ENCODE results near the gene DNAJC5G. TPM values are rescaled to one million over a fixed set of nuclear protein-coding genes. Genes with fewer than 3 reads are reported as not detected.

The DNAJC5G gene
- total RNA-seq, 2 donors from 2014 or later, result not detected

DNA sequence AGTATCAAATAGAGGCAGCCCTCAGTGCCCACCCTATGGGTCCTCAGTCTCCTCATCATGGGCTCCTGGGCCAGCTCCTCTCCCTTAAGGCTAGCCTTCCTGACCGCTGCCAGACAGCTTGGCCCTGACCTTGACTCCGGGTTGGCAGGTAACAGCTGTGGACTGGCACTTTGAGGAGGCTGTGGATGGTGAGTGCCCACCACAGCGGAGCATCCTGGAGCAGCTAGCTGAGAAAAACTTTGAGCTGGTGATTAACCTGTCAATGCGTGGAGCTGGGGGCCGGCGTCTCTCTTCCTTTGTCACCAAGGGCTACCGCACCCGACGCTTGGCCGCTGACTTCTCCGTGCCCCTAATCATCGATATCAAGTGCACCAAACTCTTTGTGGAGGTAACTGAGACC, 39.1 kb upstream of the DNAJC5G start:
- intact Hi-C loops (cut with DNase I), result no loop called here
- Histone ChIP-seq H3K9me3 (no peaks in the 10 kb centered on the region), H3K27ac (no peak overlapping the region), H3K9ac (ENCODE audit: low read depth in 2 of 2, low read length in 2 of 2) (no peak overlapping the region), H3K27me3 (no peaks in the 10 kb centered on the region), H3K4me3 (no peak overlapping the region), H3K36me3 (peaks cover 9% of the 10 kb centered on the region), H3K4me1 (no peaks in the 10 kb centered on the region)
- DNase-seq, result no peak
- TF ChIP-seq, protein P1, sequence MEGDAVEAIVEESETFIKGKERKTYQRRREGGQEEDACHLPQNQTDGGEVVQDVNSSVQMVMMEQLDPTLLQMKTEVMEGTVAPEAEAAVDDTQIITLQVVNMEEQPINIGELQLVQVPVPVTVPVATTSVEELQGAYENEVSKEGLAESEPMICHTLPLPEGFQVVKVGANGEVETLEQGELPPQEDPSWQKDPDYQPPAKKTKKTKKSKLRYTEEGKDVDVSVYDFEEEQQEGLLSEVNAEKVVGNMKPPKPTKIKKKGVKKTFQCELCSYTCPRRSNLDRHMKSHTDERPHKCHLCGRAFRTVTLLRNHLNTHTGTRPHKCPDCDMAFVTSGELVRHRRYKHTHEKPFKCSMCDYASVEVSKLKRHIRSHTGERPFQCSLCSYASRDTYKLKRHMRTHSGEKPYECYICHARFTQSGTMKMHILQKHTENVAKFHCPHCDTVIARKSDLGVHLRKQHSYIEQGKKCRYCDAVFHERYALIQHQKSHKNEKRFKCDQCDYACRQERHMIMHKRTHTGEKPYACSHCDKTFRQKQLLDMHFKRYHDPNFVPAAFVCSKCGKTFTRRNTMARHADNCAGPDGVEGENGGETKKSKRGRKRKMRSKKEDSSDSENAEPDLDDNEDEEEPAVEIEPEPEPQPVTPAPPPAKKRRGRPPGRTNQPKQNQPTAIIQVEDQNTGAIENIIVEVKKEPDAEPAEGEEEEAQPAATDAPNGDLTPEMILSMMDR (IDR thresholded peaks at IDR 0.05), result no peak

DNA sequence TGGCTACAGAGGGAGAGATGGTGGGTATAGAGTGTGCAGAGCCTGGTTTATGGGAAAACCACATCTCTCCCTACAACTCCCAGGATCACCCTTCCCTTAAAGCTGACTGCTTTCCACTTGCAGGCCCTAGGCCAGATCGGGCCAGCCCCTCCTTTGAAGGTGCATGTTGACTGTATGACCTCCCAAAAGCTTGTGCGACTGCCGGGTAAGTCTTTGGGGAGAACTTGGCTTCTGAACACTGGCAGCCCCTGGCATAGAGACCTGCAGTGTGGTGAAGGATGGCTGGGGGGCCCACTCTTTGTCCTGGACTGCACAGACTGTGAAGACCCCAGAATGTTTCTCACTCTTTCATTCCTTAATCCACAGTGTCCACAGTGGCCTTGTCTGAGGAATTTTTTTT, 38.6 kb upstream of the DNAJC5G start:
- peaks cover 9% of the 10 kb centered on the region for H3K36me3 ChIP-seq

DNA sequence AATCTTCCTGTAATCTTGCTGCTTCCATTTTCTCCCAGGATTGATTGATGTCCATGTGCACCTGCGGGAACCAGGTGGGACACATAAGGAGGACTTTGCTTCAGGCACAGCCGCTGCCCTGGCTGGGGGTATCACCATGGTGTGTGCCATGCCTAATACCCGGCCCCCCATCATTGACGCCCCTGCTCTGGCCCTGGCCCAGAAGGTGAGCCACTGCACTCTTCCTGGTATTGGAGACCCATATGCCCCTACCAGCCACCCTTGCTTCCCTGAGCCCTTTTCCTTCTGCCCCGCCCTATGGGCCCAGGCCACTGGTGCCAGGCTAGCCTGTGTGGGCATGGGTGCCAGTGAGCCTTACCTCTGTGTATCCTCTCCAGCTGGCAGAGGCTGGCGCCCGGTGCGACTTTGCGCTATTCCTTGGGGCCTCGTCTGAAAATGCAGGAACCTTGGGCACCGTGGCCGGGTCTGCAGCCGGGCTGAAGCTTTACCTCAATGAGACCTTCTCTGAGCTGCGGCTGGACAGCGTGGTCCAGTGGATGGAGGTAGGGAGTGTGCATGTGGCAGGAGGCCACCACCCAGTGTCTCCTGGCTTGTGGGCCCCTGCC, 37.8 kb upstream of the DNAJC5G start:
- no peak for DNase-seq
- Histone ChIP-seq H3K9me3 (no peaks in the 10 kb centered on the region), H3K36me3 (peaks cover 9% of the 10 kb centered on the region), H3K27ac (no peak overlapping the region), H3K4me3 (no peak overlapping the region), H3K4me1 (no peaks in the 10 kb centered on the region), H3K9ac (ENCODE audit: low read depth in 2 of 2, low read length in 2 of 2) (no peak overlapping the region), H3K27me3 (no peaks in the 10 kb centered on the region)
- TF ChIP-seq, protein P1 (IDR thresholded peaks at IDR 0.05), result no peak
- intact Hi-C loops (cut with DNase I), result no loop called here

More for the DNA sequence above, 38.6 kb upstream of the DNAJC5G start:
- intact Hi-C loops (cut with DNase I), result no loop called here
- Histone ChIP-seq H3K9ac (ENCODE audit: low read depth in 2 of 2, low read length in 2 of 2) (no peak overlapping the region), H3K4me3 (no peak overlapping the region), H3K9me3 (no peaks in the 10 kb centered on the region), H3K27ac (no peak overlapping the region), H3K27me3 (no peaks in the 10 kb centered on the region), H3K4me1 (no peaks in the 10 kb centered on the region)
- TF ChIP-seq, protein P1 (IDR thresholded peaks at IDR 0.05), result no peak
- no peak for DNase-seq

GRCh38 chr2:27238976-27239375, 36.3 kb upstream of the DNAJC5G start:
- intact Hi-C loops (cut with DNase I), result no loop called here
- no peak for DNase-seq
- peaks cover 9% of the 10 kb centered on the region for H3K36me3 ChIP-seq
- H3K4me1 ChIP-seq, result no peaks in the 10 kb centered on the region
- H3K9me3 ChIP-seq, result no peaks in the 10 kb centered on the region
- no peak overlapping the region for H3K27ac ChIP-seq
- H3K9ac ChIP-seq (ENCODE audit: low read depth in 2 of 2, low read length in 2 of 2), result no peak overlapping the region
- TF ChIP-seq, protein P1 (IDR thresholded peaks at IDR 0.05), result no peak
- H3K4me3 ChIP-seq, result no peak overlapping the region
- no peaks in the 10 kb centered on the region for H3K27me3 ChIP-seq

- peaks cover 9% of the 10 kb centered on the region for H3K36me3 ChIP-seq
- no peaks in the 10 kb centered on the region for H3K27me3 ChIP-seq
- no peak overlapping the region for H3K4me3 ChIP-seq
- H3K4me1 ChIP-seq, result no peaks in the 10 kb centered on the region
- H3K9me3 ChIP-seq, result no peaks in the 10 kb centered on the region
- TF ChIP-seq, protein P1 (IDR thresholded peaks at IDR 0.05), result no peak
- H3K9ac ChIP-seq (ENCODE audit: low read depth in 2 of 2, low read length in 2 of 2), result no peak overlapping the region
- no peak for DNase-seq
- no peak overlapping the region for H3K27ac ChIP-seq
- intact Hi-C loops (cut with DNase I), result no loop called here
Measured at GRCh38 chr2:27240406-27240805, 34.8 kb upstream of the DNAJC5G start.

All from colonic mucosa (tissue), 4 donors.